SKM-1 treated with dmso at 0.1 percent for 144 hours (cell line): ENCODE results near the gene PRIM2.
A peak's percentile ranks its signal among the peaks of the same experiment; 100 is the strongest.
"Not testable (repeated sequence)": the region's sequence is repeated elsewhere in the genome, so short reads cannot be mapped to it uniquely, and the experiment has no call there.

ENCODE experiments used
- DNase-seq: peaks from one replicate; lab custom pipeline; 2025; ENCODE audit not compliant: unreplicated experiment; lab: John Stamatoyannopoulos, UW

PRIM2 gene

GRCh38 chr6:57307850-57308249 is 9.6 kb upstream of the PRIM2 start:
- DNase-seq: no peak

- DNase-seq: not testable (repeated sequence)
These were observed 8.7 kb upstream of the PRIM2 start for GRCh38 chr6:57308755-57309154.

GRCh38 chr6:57310095-57310816 is 7.2 kb upstream of the PRIM2 start:
- not testable (repeated sequence) for DNase-seq

- DNase-seq: no peak
These were observed 6.6 kb upstream of the PRIM2 start for GRCh38 chr6:57310817-57311157.

GRCh38 chr6:57311300-57312003 is 6.0 kb upstream of the PRIM2 start:
- not testable (repeated sequence) for DNase-seq

DNA sequence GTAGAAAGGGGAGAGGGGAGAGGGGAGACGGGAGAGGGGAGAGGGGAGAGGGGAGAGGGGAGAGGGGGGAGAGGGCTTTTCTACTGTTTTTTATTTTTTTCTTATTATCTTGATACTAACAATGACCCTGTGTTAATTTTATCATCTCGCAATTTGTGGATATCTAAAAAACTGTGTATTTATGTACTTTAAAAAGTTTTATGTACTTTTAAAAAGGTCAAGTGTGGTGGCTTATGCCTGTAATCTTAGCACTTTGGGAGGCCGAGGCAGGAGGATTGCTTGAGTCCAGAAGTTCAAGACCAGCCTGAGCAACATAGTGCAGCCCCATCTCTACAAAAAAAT is 5.5 kb upstream of the PRIM2 start:
- DNase-seq: no peak

DNA sequence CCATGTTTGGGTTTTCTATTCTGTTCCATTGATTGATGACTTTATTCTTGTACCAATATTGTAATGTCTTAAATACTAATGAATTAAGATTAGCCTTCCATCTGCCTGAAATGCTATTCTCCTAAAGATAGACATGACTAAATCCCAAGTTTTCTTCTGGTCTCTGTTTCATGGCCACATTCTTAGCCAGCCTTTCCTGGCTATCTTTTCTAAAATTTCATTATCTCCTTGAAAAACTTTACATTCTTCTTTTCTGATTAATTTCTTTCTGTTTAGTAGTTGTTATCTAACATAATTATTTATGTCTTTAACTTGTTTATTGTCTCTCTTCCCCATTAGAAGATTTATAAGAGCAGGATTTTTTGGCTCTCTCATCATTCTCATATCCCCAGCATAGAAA is 4.4 kb upstream of the PRIM2 start:
- no peak for DNase-seq

DNA sequence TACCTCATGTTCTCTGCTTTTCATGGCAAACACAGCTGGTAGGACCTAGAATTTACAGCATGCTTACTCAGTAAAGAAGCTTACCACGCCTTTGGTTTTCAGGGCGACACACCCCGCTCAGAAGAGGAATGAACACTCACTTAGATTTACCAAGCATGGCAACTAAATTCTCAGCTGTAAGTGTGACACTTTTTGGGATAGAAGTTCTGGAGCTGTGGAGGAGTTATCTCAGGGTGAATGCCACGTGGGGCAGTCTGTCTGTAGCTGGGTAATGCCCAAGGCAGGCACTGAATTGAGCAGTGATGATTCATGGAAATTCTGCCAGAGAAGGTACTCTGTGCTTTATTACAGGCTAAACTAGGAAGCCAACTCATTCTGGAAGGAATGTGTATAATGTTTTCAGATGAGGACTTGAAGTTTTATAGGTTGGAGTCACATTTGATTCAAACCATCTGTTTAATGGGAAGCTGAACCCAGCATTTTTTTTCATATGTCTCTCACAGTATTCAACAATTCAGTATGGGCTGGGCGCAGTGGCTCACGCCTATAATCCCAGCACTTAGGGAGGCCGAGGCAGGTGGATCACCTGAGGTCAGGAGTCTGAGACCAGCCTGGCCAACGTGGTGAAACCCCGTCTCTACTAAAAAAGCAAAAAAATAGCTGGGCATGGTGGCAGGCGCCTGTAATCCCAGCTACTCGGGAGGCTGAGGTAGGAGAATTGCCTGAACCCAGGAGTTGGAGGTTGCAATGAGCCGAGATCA is 3.5 kb upstream of the PRIM2 start:
- no peak for DNase-seq

GRCh38 chr6:57315111-57315510 is 2.3 kb upstream of the PRIM2 start:
- DNase-seq: no peak

DNA sequence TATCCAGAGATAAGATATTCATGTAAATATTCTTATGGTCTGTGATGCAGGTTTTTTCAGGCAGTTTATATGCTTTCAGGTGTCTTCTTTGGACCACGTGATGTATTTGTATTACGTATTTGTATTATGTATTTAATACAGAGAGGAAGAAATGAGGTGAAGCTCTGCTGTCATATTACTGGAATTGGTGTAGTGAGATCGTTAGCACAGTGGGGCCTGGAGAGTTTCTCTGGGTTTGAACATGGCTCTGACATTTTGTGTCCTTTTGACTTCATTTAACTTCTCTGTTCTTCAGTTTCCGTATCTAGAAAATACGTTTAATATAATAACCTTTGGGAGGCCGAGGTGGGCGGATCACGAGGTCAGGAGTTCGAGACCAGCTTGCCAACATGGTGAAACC is 1.6 kb upstream of the PRIM2 start:
- no peak for DNase-seq

GRCh38 chr6:57316581-57317059 is 810 bp upstream of the PRIM2 start:
- DNase-seq: peak; percentile 95

GRCh38 chr6:57324538-57324937 is 7.1 kb downstream of the PRIM2 start:
- peak; percentile 9 for DNase-seq

GRCh38 chr6:57327311-57327710 is 9.9 kb downstream of the PRIM2 start:
- DNase-seq: no peak

DNA sequence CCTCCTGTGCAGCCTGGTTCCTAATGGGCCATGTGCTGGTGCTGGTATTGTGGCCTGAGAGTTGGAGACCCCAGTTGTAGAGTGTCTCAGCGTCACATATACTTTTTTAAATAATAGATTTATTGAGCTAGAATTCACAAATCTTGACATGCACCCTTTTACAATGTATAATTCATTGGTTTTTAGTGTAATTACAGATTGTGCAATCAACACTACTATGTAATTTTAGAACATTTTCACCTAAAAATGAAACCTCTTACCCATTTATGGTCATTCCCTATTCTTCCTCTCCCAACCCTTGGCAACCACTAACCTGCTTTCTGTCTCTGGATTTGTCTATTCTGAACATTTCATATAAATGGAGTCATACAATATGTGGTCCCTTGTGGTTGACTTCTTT is 10.6 kb downstream of the PRIM2 start:
- DNase-seq: no peak

DNA sequence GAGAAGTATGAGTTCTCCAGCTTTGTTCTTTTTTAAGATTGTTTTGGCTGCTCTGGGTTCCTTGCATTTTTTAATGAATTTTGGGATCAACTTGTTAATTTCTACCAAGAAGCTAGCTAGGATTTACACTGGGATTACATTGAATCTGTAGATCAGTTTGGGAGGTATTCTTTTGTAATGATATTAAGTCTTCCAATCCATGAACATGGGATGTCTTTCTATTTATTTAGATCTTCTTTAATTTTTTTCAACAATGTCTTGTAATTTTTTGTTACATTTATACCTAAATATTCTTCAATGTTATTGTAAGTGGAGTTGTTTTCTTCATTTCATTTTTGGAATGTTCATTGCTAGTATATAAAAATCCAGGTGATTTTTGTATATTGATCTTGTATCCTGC is 12.5 kb downstream of the PRIM2 start:
- DNase-seq: no peak

DNA sequence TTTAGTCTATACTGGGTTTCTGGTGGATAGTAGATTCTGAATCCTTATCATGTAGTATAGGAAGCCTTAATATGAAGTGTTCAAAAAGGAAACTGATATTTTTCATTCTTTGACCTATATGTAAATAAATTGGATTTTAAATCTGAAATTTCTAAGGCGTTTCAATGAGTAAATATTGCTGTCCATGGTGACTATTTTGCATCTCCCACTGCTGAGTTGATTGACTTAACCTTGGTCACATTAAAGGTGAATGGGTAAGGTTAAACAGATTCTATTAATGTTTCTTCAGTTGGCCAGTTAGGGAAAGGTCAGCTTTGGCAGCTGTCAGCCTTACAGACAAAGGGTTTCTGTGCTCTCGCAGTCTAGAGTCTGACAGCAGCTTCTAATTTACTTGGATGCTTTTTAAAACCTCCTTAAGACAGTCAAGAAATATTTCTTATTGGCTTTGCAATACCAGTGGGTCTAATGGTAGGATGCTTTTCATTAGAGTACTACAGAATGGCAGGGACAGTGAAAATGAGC is 24.8 kb downstream of the PRIM2 start:
- no peak for DNase-seq

GRCh38 chr6:57343342-57343741 is 25.9 kb downstream of the PRIM2 start:
- not testable (repeated sequence) for DNase-seq

DNA sequence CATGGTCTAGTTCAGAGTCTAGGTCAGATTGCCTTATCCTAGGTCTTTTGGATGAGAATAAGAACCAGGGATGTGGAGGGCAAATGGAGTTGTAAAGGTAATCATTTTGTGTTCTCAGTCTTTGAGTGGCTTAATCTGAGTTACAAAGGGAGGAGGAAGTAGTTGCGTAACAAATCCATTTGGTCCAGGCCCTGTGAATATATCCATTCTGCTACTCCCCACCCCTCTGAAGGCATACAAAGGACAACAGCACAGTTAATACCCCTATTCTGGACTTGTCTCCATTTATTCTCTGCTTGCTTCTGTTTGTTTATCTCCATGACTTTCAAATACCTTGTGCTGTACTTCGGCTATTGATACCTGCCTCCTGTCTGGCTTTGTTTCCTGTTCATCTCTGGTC is 29.3 kb downstream of the PRIM2 start:
- peak; percentile 8 for DNase-seq

DNA sequence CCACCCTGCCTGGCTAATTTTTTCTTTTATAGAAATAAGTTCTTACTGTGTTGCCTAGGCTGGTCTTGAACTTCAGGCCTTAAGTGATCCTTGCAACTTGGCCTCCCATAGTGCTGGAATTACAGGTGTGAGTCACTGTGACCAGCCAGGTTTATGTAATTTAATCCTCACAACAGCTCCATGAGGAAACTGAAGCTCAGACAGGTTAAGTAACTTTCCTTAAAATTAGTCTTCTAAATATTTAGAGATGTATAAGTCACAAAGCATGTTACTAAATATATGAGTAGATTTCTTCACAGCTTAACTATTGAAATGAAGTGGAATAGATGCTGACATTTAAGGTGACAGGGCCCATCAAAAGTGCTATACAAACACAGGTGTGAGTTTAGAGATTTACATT is 30.2 kb downstream of the PRIM2 start:
- DNase-seq: not testable (repeated sequence)

- peak; percentile 0 for DNase-seq
These were observed 33.0 kb downstream of the PRIM2 start for GRCh38 chr6:57350443-57350842.

DNA sequence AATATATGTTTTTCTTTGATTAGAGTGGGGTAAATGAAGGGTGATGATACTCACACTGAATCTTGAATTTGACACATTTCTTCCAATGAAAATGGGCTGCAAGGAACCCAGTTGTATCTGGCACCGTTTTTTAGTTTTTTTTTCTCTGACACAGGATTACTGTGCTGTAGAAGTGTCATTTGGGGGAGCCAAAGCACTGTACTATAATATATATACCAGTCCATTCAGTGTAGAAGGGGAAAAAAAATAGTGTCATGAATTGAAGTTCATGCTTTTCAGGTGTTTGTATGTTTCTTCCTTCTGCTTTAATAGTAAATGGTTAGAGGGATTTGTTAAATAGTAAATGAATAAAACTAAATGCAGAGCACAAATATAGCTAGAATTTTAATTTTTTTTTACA is 35.2 kb downstream of the PRIM2 start:
- not testable (repeated sequence) for DNase-seq

DNA sequence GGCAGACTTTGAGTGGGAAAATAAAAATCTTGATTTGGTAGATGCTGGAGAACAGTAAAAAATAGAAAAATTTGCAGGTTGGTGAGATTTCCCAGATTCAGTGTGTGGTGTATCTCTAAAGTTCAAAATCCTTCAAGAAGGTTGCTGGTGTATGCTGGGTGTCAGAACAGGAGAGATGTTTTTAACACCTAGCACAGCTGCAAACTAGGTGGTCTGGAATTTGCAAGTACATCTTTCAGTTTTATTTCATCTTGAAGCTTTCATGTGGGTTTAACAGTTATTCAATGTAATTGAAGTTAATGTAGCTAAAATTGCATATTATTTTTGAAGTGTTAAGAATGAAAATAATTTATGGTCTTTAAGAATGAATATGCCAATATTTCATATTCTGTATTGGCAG is 40.9 kb downstream of the PRIM2 start:
- not testable (repeated sequence) for DNase-seq
